B cell (primary cell): Measurements from ENCODE around the gene ASB15. TPM values are rescaled to one million over a fixed set of nuclear protein-coding genes. Genes with fewer than 3 reads are reported as not detected.

Source experiments
- ATAC-seq: fragments of 200-7000 bp; cut with Tn5 transposase; one replicate; pipeline ENCODE4 v1.10.0; 2021; ENCODE audit warnings: low read depth, mild to moderate bottlenecking, moderate number of reproducible peaks, moderate library complexity
- CTCF ChIA-PET: fragments of 350-600 bp; sonication (Branson Sonifier 250); formaldehyde crosslinking; loops from one replicate; lab custom pipeline; 2021; ENCODE audit warnings: antibody characterized with exemption, inconsistent platforms; lab: Charles Lee
- POLR2A ChIA-PET: fragments of 350-600 bp; sonication (Branson Sonifier 250); formaldehyde crosslinking; loops from one replicate; lab custom pipeline; 2021; ENCODE audit warnings: antibody characterized with exemption; lab: Charles Lee
- DNase-seq: peaks from one replicate; pipeline ENCODE4 v3.0.0; 2013
- H2AFZ ChIP-seq: 2 replicates; pipeline ENCODE4 v1.6.1; 2012; ENCODE audit warnings: mild to moderate bottlenecking, low read depth, low read length; ENCODE audit not compliant: insufficient read depth, poor library complexity, severe bottlenecking
- H3K27ac ChIP-seq, 2 donors: 1 replicate in 1 of 2; 2 replicates in 1 of 2; pipeline ENCODE4 v1.5.1; 2012 to 2013; ENCODE audit warnings: low read length in 2 of 2, mild to moderate bottlenecking in 2 of 2, moderate library complexity in 1 of 2
- H3K27me3 ChIP-seq, 4 experiments: fragments of 200-600 bp in 1 of 4; sonication (generic) in 1 of 4; replicated peaks in 1 of 4; 1 replicate in 2 of 4; 2 replicates in 2 of 4; pipeline versions ENCODE4 v1.6.1 to v1.7.0; 2013 to 2016; ENCODE audit warnings: low read length in 3 of 4, mild to moderate bottlenecking in 2 of 4, mixed read lengths in 1 of 4, moderate library complexity in 1 of 4; ENCODE audit not compliant: insufficient read depth in 4 of 4, control insufficient read depth in 3 of 4; ENCODE audit errors: control extremely low read depth in 1 of 4
- H3K36me3 ChIP-seq, 2 experiments: replicated peaks in 1 of 2; 1 replicate in 1 of 2; 2 replicates in 1 of 2; pipeline versions ENCODE4 v1.6.1 to v1.7.1; 2013; ENCODE audit warnings: low read length in 1 of 2; ENCODE audit not compliant: insufficient read depth in 2 of 2, control insufficient read depth in 1 of 2; ENCODE audit errors: control extremely low read depth in 1 of 2, extremely low read depth in 1 of 2
- H3K4me1 ChIP-seq, 2 donors: fragments of 200-600 bp in 1 of 2; sonication (generic) in 1 of 2; 1 replicate in 1 of 2; 2 replicates in 1 of 2; pipeline versions ENCODE4 v1.5.1 to v1.6.1; 2013 to 2017; ENCODE audit warnings: low read length in 2 of 2; ENCODE audit not compliant: control insufficient read depth in 2 of 2, insufficient read depth in 2 of 2
- H3K4me2 ChIP-seq: replicated peaks from 2 replicates; pipeline ENCODE3; 2012; ENCODE audit warnings: mild to moderate bottlenecking, low read depth, low read length; ENCODE audit not compliant: poor library complexity, severe bottlenecking
- H3K4me3 ChIP-seq, 5 experiments: fragments of 200-600 bp in 1 of 5; sonication (generic) in 1 of 5; 1 replicate in 3 of 5; 2 replicates in 2 of 5; pipeline versions ENCODE4 v1.5.1 to v1.7.0; 2011 to 2016; ENCODE audit warnings: low read length in 4 of 5, mild to moderate bottlenecking in 4 of 5, low read depth in 2 of 5, control low read depth in 1 of 5, moderate library complexity in 1 of 5; ENCODE audit not compliant: insufficient read depth in 1 of 5; ENCODE audit errors: control extremely low read depth in 1 of 5, extremely low read depth in 1 of 5
- H3K79me2 ChIP-seq: fragments of 200-600 bp; sonication (generic); one replicate; pipeline ENCODE4 v1.6.0; 2016; ENCODE audit warnings: low read length; ENCODE audit not compliant: control insufficient read depth, insufficient read depth
- H3K9ac ChIP-seq: fragments of 200-600 bp; sonication (generic); 2 replicates; pipeline ENCODE4 v1.6.1; 2017; ENCODE audit warnings: mild to moderate bottlenecking, low read length, moderate library complexity
- H3K9me3 ChIP-seq, 3 donors: one replicate each; pipeline versions ENCODE4 v1.6.1 to v1.7.1; 2013; ENCODE audit warnings: low read length in 2 of 3; ENCODE audit not compliant: control insufficient read depth in 2 of 3, insufficient read depth in 1 of 3; ENCODE audit errors: control extremely low read depth in 1 of 3
- H4K20me1 ChIP-seq: 2 replicates; pipeline ENCODE4 v1.6.0; 2012; ENCODE audit warnings: mild to moderate bottlenecking, low read length; ENCODE audit not compliant: insufficient read depth, control insufficient read depth, poor library complexity, severe bottlenecking
- H3K27ac Mint-ChIP-seq: one replicate; pipeline ENCODE4 v1.8.0; 2021; ENCODE audit warnings: mixed read lengths
- H3K27me3 Mint-ChIP-seq: one replicate; pipeline ENCODE4 v1.8.0; 2021; ENCODE audit warnings: mixed read lengths
- H3K4me1 Mint-ChIP-seq: one replicate; pipeline ENCODE4 v1.8.0; 2021; ENCODE audit warnings: mixed read lengths
- H3K4me3 Mint-ChIP-seq: one replicate; pipeline ENCODE4 v1.8.0; 2021; ENCODE audit warnings: mixed read lengths
- H3K9me3 Mint-ChIP-seq: one replicate; pipeline ENCODE4 v1.8.0; 2022; ENCODE audit warnings: mixed read lengths; ENCODE audit not compliant: insufficient read depth
- EZH2 ChIP-seq: IDR thresholded peaks from 2 replicates; pipeline ENCODE4 v1.6.1; 2012; ENCODE audit warnings: borderline replicate concordance, low read depth, mild to moderate bottlenecking, moderate library complexity, low read length; ENCODE audit not compliant: insufficient read depth, poor library complexity, severe bottlenecking
- WGBS: methylation state at CpG from one replicate; pipeline ENCODE4 v1.1.5; 2013; ENCODE audit warnings: missing lambda C conversion rate; ENCODE audit not compliant: insufficient coverage; 5-methylcytosine and 5-hydroxymethylcytosine counted together
- intact Hi-C: fragments of 100-400 bp; cut with micrococcal nuclease; formaldehyde crosslinking; loops from one replicate; pipeline ENCODE4 v1.10.0; 2022
- polyA plus RNA-seq: library from polyadenylated mRNA; depleted of rRNA; stranded (reverse); fragments of >200 nt; gene quantifications from 2 replicates; pipeline ENCODE4 v1.2.3, GENCODE V29; 2012
- total RNA-seq, 2 donors: library from RNA; stranded (reverse); fragments of 120-200 nt in 1 of 2; gene quantifications; 1 replicate in 1 of 2; 2 replicates in 1 of 2; pipeline versions ENCODE4 v1.2.3 to v1.2.4, GENCODE V29; 2013 to 2022
- TF ChIP-seq, protein P1 (sequence below): fragments of 200-600 bp; IDR thresholded peaks from one replicate; pipeline ENCODE4 v1.8.0; 2022; ENCODE audit warnings: antibody characterized with exemption, mild to moderate bottlenecking

The ASB15 gene
- total and polyA plus RNA-seq, 2 donors (not counting 1 experiment from before 2014, with no cell fraction given), result not detected

- Histone ChIP-seq H3K9ac (no peak overlapping the region), H3K27ac (no peak overlapping the region), H3K36me3 (no peaks in the 10 kb centered on the region), H3K4me2 (no peak overlapping the region), H2AFZ (no peak overlapping the region), H3K79me2 (no peaks in the 10 kb centered on the region), H3K4me3 (no peak overlapping the region), H3K9me3 (no peaks in the 10 kb centered on the region), H3K27me3 (peaks cover 0 to 2% (median 0%) of the 10 kb centered on the region in 4 experiments), H3K4me1 (no peaks in the 10 kb centered on the region), H4K20me1 (no peaks in the 10 kb centered on the region)
- ChIA-PET POLR2A (no interaction called here), CTCF (no interaction called here)
- no peaks in the 10 kb centered on the region for H3K4me1 Mint-ChIP-seq
- TF ChIP-seq EZH2, result no peak
- TF ChIP-seq, protein P1, sequence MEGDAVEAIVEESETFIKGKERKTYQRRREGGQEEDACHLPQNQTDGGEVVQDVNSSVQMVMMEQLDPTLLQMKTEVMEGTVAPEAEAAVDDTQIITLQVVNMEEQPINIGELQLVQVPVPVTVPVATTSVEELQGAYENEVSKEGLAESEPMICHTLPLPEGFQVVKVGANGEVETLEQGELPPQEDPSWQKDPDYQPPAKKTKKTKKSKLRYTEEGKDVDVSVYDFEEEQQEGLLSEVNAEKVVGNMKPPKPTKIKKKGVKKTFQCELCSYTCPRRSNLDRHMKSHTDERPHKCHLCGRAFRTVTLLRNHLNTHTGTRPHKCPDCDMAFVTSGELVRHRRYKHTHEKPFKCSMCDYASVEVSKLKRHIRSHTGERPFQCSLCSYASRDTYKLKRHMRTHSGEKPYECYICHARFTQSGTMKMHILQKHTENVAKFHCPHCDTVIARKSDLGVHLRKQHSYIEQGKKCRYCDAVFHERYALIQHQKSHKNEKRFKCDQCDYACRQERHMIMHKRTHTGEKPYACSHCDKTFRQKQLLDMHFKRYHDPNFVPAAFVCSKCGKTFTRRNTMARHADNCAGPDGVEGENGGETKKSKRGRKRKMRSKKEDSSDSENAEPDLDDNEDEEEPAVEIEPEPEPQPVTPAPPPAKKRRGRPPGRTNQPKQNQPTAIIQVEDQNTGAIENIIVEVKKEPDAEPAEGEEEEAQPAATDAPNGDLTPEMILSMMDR, result no peak
- H3K27me3 Mint-ChIP-seq, result peaks cover 35% of the 10 kb centered on the region
- no peak overlapping the region for H3K4me3 Mint-ChIP-seq
- intact Hi-C loops, result no loop called here
- WGBS, result no CpG with 5 or more reads among the region's 2 CpGs
- DNase-seq (no peak), ATAC-seq (no peak)
- no peak overlapping the region for H3K27ac Mint-ChIP-seq
- no peaks in the 10 kb centered on the region for H3K9me3 Mint-ChIP-seq
Measured at GRCh38 chr7:123650595-123650994, 49.0 kb downstream of the ASB15 start.

- Histone ChIP-seq H3K4me1 (no peaks in the 10 kb centered on the region), H3K79me2 (no peaks in the 10 kb centered on the region), H3K27ac (no peak overlapping the region), H3K27me3 (no peaks in the 10 kb centered on the region), H4K20me1 (no peaks in the 10 kb centered on the region), H3K9me3 (no peaks in the 10 kb centered on the region), H3K4me3 (no peak overlapping the region), H3K9ac (no peak overlapping the region), H3K36me3 (no peaks in the 10 kb centered on the region), H2AFZ (no peak overlapping the region), H3K4me2 (no peak overlapping the region)
- no peak for DNase-seq
- Mint-ChIP-seq H3K4me1 (no peaks in the 10 kb centered on the region), H3K4me3 (no peak overlapping the region), H3K9me3 (no peaks in the 10 kb centered on the region), H3K27ac (no peak overlapping the region), H3K27me3 (peaks cover 29% of the 10 kb centered on the region)
- no peak for TF ChIP-seq EZH2
- TF ChIP-seq, protein P1, result no peak
- ChIA-PET POLR2A (no interaction called here), CTCF (no interaction called here)
- no peak for ATAC-seq
- WGBS, result no CpG with 5 or more reads among the region's 1 CpG
- intact Hi-C loops, result no loop called here
Measured at GRCh38 chr7:123652406-123652805, 50.8 kb downstream of the ASB15 start.
